Activated CD8-positive, alpha-beta memory T cell treated with anti-CD3 and anti-CD28 coated beads for 1 hour (primary cell): ENCODE results near the gene HIPK3.
"Not testable (repeated sequence)": the region's sequence is repeated elsewhere in the genome, so short reads cannot be mapped to it uniquely, and the experiment has no call there.

Experiments
- DNase-seq, 2 donors: peaks; one replicate each; pipeline ENCODE4 v3.0.0-alpha.2; 2020; ENCODE audit warnings: low read depth in 1 of 2; ENCODE audit errors: extremely low read depth in 1 of 2

Gene HIPK3

GRCh38 chr11:33350287-33350686 lies 93.1 kb downstream of the HIPK3 start:
- no peak for DNase-seq

GRCh38 chr11:33358150-33358831 lies 101.1 kb downstream of the HIPK3 start:
- no peak for DNase-seq

GRCh38 chr11:33360642-33361041 lies 103.5 kb downstream of the HIPK3 start:
- DNase-seq = no peak

GRCh38 chr11:33362051-33362910 lies 105.1 kb downstream of the HIPK3 start:
- no peak for DNase-seq

- DNase-seq = no peak
These were observed 109.7 kb downstream of the HIPK3 start for GRCh38 chr11:33366918-33367317.

- not testable (repeated sequence) for DNase-seq
These were observed 111.3 kb downstream of the HIPK3 start for GRCh38 chr11:33368475-33368874.

- DNase-seq = no peak
These were observed 111.8 kb downstream of the HIPK3 start for GRCh38 chr11:33368931-33369330.

GRCh38 chr11:33373636-33374035 lies 116.5 kb downstream of the HIPK3 start:
- no peak for DNase-seq

- DNase-seq = no peak
These were observed 118.1 kb downstream of the HIPK3 start for GRCh38 chr11:33375236-33375635.

GRCh38 chr11:33375688-33376311 lies 118.6 kb downstream of the HIPK3 start, which contains the start of gene KIAA1549L:
TSS of gene KIAA1549L (plus strand) at chr11:33376108.
- no peak for DNase-seq

GRCh38 chr11:33376331-33377310 lies 119.4 kb downstream of the HIPK3 start:
- DNase-seq = no peak

- no peak for DNase-seq
These were observed 120.5 kb downstream of the HIPK3 start for GRCh38 chr11:33377412-33378370.

GRCh38 chr11:33379947-33380346 lies 122.8 kb downstream of the HIPK3 start:
- DNase-seq = no peak

- DNase-seq = no peak
These were observed 126.1 kb downstream of the HIPK3 start for GRCh38 chr11:33383075-33383919.

GRCh38 chr11:33383920-33384209 lies 126.7 kb downstream of the HIPK3 start:
- no peak for DNase-seq

- no peak for DNase-seq
These were observed 127.0 kb downstream of the HIPK3 start for GRCh38 chr11:33384220-33384619.

GRCh38 chr11:33387581-33387980 lies 130.4 kb downstream of the HIPK3 start:
- DNase-seq = no peak

GRCh38 chr11:33387996-33388395 lies 130.8 kb downstream of the HIPK3 start:
- no peak for DNase-seq
